K562 (cell line): ENCODE measurements around the gene LRP1B. TPM values are rescaled to one million over a fixed set of nuclear protein-coding genes. Genes with fewer than 3 reads are reported as not detected.

ENCODE experiments used
- ARID4B ChIP-seq: sonication (generic); formaldehyde crosslinking; IDR thresholded peaks from 2 replicates; pipeline ENCODE4 v1.8.0; 2022; ENCODE audit warnings: mild to moderate bottlenecking, missing genetic modification reagents
- CBFB ChIP-seq: sonication (generic); formaldehyde crosslinking; IDR thresholded peaks from 2 replicates; pipeline ENCODE4 v1.4.0; 2020; ENCODE audit warnings: mild to moderate bottlenecking, missing genetic modification reagents
- EP400 ChIP-seq: fragments of 450-650 bp; IDR thresholded peaks from 2 replicates; pipeline ENCODE4 v1.6.1; 2017; ENCODE audit warnings: antibody characterized with exemption, mild to moderate bottlenecking, moderate library complexity
- KLF1 ChIP-seq: fragments of 450-650 bp; IDR thresholded peaks from 2 replicates; pipeline ENCODE4 v1.6.1; 2016; ENCODE audit warnings: missing genetic modification characterization, missing compliant biosample characterization
- POLR2AphosphoS2 ChIP-seq: IDR thresholded peaks from 2 replicates; pipeline ENCODE4 v1.6.1; 2012; ENCODE audit warnings: low read length, improper control_type of control experiment
- RBM14 ChIP-seq: fragments of 200-400 bp; formaldehyde crosslinking; IDR thresholded peaks from 2 replicates; pipeline ENCODE4 v1.6.1; 2018; ENCODE audit warnings: low read depth, mild to moderate bottlenecking, low read length, moderate library complexity, borderline replicate concordance; ENCODE audit not compliant: insufficient read depth
- RBM22 ChIP-seq: fragments of 200-400 bp; formaldehyde crosslinking; IDR thresholded peaks from 2 replicates; pipeline ENCODE4 v1.6.1; 2018; ENCODE audit warnings: low read length, low read depth; ENCODE audit not compliant: poor library complexity, severe bottlenecking
- SMAD3 ChIP-seq: fragments of 450-650 bp; formaldehyde crosslinking; conservative IDR thresholded peaks from 2 replicates; pipeline ENCODE4 v1.4.0; 2020; ENCODE audit warnings: mild to moderate bottlenecking
- SRSF1 ChIP-seq: fragments of 200-400 bp; formaldehyde crosslinking; IDR thresholded peaks from 2 replicates; pipeline ENCODE4 v1.6.1; 2017; ENCODE audit warnings: mild to moderate bottlenecking, low read depth, low read length, moderate library complexity
- VEZF1 ChIP-seq: fragments of 200-800 bp; sonication (Bioruptor generic); IDR thresholded peaks from 2 replicates; pipeline ENCODE4 v1.6.1; 2017; ENCODE audit warnings: missing genetic modification characterization, missing compliant biosample characterization
- ZNF316 ChIP-seq: fragments of 450-650 bp; IDR thresholded peaks from 2 replicates; pipeline ENCODE4 v1.6.1; 2016
- ZNF444 ChIP-seq: fragments of 250-450 bp; sonication (Bioruptor Pico); IDR thresholded peaks from 2 replicates; pipeline ENCODE4 v1.4.0; 2020; ENCODE audit warnings: mild to moderate bottlenecking, moderate library complexity
- ZNF586 ChIP-seq: fragments of 450-650 bp; formaldehyde crosslinking; conservative IDR thresholded peaks from 2 replicates; pipeline ENCODE4 v1.4.0; 2020; ENCODE audit warnings: mild to moderate bottlenecking, moderate library complexity
- ZNF785 ChIP-seq: fragments of 250-450 bp; sonication (Bioruptor Pico); IDR thresholded peaks from 2 replicates; pipeline ENCODE4 v1.4.0; 2020; ENCODE audit warnings: mild to moderate bottlenecking
- polyA plus RNA-seq, 8 experiments: library from polyadenylated mRNA; depleted of rRNA in 4 of 8; stranded (reverse) in 5 of 8; unstranded in 3 of 8; fragments of >200 nt; fragmentation: Nextera tagmentation in 2 of 8; fragmentation: Illumina TruSeq in 1 of 8; extraction: Ambion mirVana in 2 of 8; extraction: Trizol in 1 of 8; gene quantifications; 2 replicates each; pipeline versions ENCODE4 v1.2.1 to v1.2.3, GENCODE V29; 2011 to 2014; ENCODE audit warnings: inconsistent platforms in 1 of 8, missing spikeins in 1 of 8
- total RNA-seq, 7 experiments: library from RNA; depleted of rRNA in 6 of 7; stranded (reverse); fragments of >200 nt in 6 of 7; fragmentation: Illumina TruSeq in 2 of 7; extraction: Trizol in 2 of 7; gene quantifications; 2 replicates each; pipeline versions ENCODE4 v1.2.1 to v1.2.3, GENCODE V29; 2011 to 2021; ENCODE audit warnings: low replicate concordance in 1 of 7

LRP1B gene
- total and polyA plus RNA-seq, 9 of the 15 experiments (the other 6 are each of a cell fraction or from before 2014, with no cell fraction given): not detected

- TF ChIP-seq KLF1 (tag) (no peak), ZNF785 (no peak), VEZF1 (CRISPR knock-in tag) (no peak), SMAD3 (CRISPR knock-in tag) (no peak), SRSF1 (no peak), RBM22 (no peak), EP400 (no peak), CBFB (no peak), ARID4B (CRISPR knock-in tag) (no peak), RBM14 (no peak), POLR2AphosphoS2 (no peak), ZNF444 (CRISPR knock-in tag) (no peak), ZNF586 (CRISPR knock-in tag) (no peak), ZNF316 (peak; percentile 69)
- TF ChIP-seq, all 486 proteins: peak for 4
Measured at GRCh38 chr2:140210963-140211362, 1919.9 kb downstream of the LRP1B start (continued).
